GM18499 (cell line): ENCODE data around the gene PIGH.
"Not testable (repeated sequence)": the region's sequence is repeated elsewhere in the genome, so short reads cannot be mapped to it uniquely, and the experiment has no call there.

Source experiments
- ATAC-seq: cut with Tn5 transposase; IDR thresholded peaks from one replicate; pipeline ENCODE4 v1.9.1; 2021; ENCODE audit warnings: moderate number of reproducible peaks; ENCODE audit not compliant: insufficient read depth, unreplicated experiment

The PIGH gene

DNA sequence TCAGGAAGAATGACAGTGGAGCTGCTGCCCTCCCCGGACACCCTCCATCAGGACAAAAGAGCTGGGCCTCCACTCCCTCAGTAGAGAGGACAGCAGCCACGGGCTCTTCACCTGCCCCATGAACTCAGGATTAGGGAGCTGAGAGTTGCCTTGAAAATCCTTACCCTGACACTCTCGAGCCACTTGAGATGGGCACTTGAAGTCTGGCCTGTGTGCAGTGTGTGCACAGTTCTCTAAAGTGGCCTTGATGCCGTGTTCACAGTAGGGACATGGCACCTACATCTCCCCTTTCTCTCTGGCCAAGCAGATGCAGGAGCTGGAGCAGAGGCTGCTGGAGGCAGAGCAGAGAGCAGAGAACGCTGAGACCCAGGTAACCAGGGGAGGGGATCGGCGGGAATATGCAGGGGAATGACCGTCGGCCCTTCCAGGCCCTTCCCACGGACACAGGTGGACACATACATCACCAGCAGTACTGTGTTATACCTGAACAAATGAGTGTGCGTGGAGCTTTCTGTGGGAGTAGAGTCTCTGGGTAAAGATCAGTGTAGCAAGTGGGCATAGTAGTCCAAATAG lies 44.5 kb downstream of the PIGH start:
- ATAC-seq, result no peak

- no peak for ATAC-seq
These were observed 45.7 kb downstream of the PIGH start for GRCh38 chr14:67554341-67554740.

DNA sequence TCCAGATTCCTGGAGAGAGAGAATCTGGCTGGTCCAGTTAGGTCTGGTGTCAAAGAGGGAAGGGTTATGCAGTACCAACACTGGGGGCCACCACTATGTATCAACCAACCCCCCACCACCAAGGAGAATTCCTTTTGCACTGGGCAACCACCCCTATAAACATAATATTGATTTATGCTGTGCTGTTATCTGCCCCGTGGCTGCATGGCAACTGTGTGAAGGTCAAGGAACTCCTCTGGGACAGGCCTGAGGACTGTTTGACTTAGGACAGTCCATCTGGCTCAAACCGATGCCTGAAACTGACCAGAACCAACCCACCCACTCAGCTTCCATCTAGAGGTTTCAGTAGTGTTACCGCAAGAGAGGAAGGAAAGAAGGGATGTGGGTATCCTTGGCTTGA lies 46.5 kb downstream of the PIGH start:
- ATAC-seq, result no peak

GRCh38 chr14:67551940-67552339 lies 48.1 kb downstream of the PIGH start:
- no peak for ATAC-seq

DNA sequence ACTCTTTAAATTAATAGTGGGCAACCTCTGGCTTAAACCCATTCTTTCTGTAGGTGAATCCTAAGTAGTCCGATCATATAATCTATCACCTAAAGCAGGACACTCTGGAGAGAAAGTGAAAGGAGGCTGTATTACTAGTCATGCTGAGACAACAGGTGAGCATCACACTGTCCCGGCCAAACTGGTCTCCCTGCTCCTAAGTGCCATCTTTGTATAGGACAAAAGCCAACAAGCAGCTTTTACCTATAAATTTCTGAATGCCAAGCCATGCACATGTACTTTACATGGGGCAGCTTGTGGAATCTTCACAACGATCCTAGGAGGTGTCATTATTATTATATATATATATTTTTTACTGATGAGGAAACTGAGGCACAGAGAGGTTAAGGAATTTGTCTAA lies 48.9 kb downstream of the PIGH start:
- no peak for ATAC-seq

DNA sequence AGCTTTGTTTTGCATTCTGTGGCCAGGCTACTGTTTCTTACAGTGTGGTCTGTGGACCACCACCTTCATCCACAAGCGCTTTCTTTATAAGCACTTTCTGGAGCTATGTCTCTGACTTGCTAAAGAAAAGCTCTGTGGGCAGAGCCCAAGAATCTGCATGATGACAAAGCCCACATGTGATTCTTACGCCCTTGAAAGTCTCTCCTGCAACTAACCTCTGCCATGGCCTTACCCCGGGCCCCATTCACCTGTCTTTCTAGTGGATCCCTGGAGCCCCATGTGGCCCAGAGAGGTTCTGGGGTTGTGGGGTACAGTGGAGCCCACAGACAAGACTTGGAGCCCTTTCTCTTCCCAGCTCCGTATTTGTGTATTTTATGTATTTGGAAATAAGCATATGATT lies 50.3 kb downstream of the PIGH start:
- ATAC-seq, result no peak

DNA sequence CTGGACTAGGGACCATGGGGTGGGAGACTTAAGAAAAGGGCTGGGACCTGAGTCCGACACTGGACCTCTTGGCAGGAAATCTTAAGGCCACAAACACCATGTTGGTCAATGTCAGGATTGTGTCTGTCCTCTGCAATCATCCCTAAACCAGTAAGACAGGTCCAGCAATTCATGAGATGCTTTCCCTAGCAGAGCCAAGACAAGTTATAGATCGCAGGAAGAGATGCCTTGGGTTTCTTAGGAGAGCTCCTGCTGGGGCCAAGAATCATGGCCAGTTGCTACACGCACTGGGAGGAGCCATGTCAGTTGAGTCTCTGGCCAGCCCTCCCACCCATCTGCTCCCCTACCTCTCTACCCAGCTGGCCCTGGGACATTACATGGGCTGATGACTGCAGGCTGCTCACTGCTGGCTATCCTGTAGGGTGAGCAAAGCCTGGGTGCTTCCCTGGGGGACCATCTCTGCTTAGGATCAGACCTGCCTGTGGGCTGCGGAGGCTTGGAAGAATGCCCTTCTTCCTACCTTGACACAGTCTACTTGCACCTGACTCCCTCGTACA lies 52.8 kb downstream of the PIGH start:
- no peak for ATAC-seq

GRCh38 chr14:67544590-67544989 lies 55.5 kb downstream of the PIGH start:
- no peak for ATAC-seq

DNA sequence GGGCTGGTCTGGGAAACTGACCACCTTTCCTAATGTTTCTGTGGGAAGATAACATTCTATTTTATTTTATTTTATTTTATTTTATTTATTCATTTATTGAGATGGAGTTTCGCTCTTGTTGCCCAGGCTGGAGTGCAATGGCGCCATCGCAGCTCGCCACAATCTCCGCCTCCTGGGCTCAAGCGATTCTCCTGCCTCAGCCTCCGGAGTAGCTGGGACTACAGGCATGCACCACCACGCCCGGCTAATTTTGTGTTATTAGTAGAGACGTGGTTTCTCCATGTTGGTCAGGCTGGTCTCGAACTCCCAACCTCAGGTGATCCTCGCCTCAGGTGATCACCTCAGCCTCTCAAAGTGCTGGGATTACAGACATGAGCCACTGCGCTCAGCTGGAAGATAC lies 57.4 kb downstream of the PIGH start:
- ATAC-seq, result not testable (repeated sequence)

DNA sequence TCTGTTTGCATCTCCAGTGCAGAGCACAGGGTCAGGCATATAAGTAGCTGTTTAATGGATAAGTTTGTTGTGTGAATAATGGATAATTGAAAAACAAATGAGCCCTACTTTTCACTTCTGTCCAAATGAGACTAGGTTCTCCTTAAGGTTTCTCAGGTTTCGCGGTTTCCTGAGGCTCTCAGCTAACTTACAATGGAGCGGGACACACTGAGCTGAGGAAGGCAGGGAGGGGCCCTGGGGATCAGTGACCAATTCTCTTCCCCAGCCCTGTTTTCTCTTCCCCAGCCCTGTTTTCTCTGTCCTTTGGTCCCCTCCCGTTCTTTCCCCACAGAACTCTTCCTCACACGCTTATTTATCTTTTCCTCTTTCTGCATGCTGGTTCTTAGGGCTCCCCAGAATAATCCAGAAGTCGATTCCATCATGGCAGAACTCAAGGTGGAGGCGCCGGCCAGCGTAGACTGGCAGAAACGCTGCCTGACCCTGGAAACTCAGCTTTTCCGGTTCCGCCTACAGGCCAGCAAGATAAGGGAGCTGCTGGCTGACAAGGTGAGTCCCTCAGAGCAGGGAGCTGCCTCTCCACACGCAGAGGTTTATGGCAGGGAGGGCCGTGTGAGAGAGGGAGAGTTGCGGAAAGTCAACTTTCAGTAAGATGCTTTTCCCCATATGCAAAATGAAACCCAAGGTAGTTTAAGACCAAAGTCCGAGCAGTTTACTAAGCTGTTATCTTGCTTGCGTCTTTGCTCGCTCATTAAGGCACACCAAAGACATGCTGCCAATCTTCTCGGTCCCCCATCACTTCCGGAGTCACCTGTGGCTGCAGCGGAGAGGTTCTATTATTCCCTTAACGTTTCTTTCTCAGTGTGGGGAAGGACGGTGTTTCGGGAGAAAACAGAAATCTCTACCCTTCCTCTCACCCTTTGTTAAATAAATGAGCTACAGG lies 58.4 kb downstream of the PIGH start:
- ATAC-seq, result no peak
